IMR-90 (cell line): ENCODE measurements around the gene SH2D5. TPM values are rescaled to one million over a fixed set of nuclear protein-coding genes. Genes with fewer than 3 reads are reported as not detected.

ENCODE experiments used
- ATAC-seq: fragments of 200-7000 bp; cut with Tn5 transposase; 2 replicates; pipeline ENCODE4 v1.9.1; 2020; ENCODE audit warnings: low read depth, mild to moderate bottlenecking, moderate library complexity
- BruUV-seq: library from RNA; stranded (reverse); fragments of 400-500 nt; replicated peaks from 2 replicates; lab custom pipeline; 2021; lab: Mats Ljungman, UMichigan
- CTCF ChIA-PET: fragments of 300-600 bp; formaldehyde crosslinking; extraction: SDS; loops from one replicate; lab custom pipeline; 2021; ENCODE audit warnings: antibody characterized with exemption; lab: Yijun Ruan, JAX
- POLR2A ChIA-PET: fragments of 300-600 bp; sonication (Branson Sonifier 250); formaldehyde crosslinking; loops from one replicate; lab custom pipeline; 2022; ENCODE audit warnings: antibody characterized with exemption; ENCODE audit not compliant: unreplicated experiment; lab: Charles Lee
- DNase-seq: peaks from one replicate; pipeline ENCODE4 v3.0.0; 2013
- H2AFZ ChIP-seq: replicated peaks from 2 replicates; pipeline ENCODE3; 2013; ENCODE audit warnings: low read length, mild to moderate bottlenecking; ENCODE audit not compliant: poor library complexity
- H2AK5ac ChIP-seq: 2 replicates; pipeline ENCODE4 v1.6.1; 2013; ENCODE audit warnings: low read depth, low read length, inconsistent platforms
- H2AK9ac ChIP-seq: replicated peaks from 2 replicates; pipeline ENCODE3; 2013; ENCODE audit warnings: mild to moderate bottlenecking, low read depth, low read length, moderate library complexity; ENCODE audit not compliant: poor library complexity
- H2BK120ac ChIP-seq: 2 replicates; pipeline ENCODE4 v1.6.1; 2013; ENCODE audit warnings: low read depth, low read length, inconsistent platforms
- H2BK15ac ChIP-seq: 3 replicates; pipeline ENCODE4 v1.6.1; 2013; ENCODE audit warnings: low read depth, low read length, inconsistent platforms
- H2BK20ac ChIP-seq: 2 replicates; pipeline ENCODE4 v1.6.1; 2013; ENCODE audit warnings: low read depth, mild to moderate bottlenecking, inconsistent platforms, low read length, moderate library complexity
- H2BK5ac ChIP-seq: 2 replicates; pipeline ENCODE4 v1.6.1; 2013; ENCODE audit warnings: mild to moderate bottlenecking, low read depth, low read length, inconsistent platforms; ENCODE audit not compliant: poor library complexity, severe bottlenecking
- H3K14ac ChIP-seq: replicated peaks from 2 replicates; pipeline ENCODE4 v1.6.1; 2013; ENCODE audit warnings: low read depth, low read length, inconsistent platforms
- H3K18ac ChIP-seq: 2 replicates; pipeline ENCODE4 v1.6.1; 2013; ENCODE audit warnings: low read depth, low read length, control low read depth
- H3K23ac ChIP-seq: 2 replicates; pipeline ENCODE4 v1.6.1; 2013; ENCODE audit warnings: low read depth, low read length, inconsistent platforms
- H3K27ac ChIP-seq: 2 replicates; pipeline ENCODE4 v1.5.1; 2013; ENCODE audit warnings: mild to moderate bottlenecking, control low read depth, low read length; ENCODE audit not compliant: insufficient read depth
- H3K27me3 ChIP-seq: 2 replicates; pipeline ENCODE4 v1.6.1; 2013; ENCODE audit warnings: low read length; ENCODE audit not compliant: control insufficient read depth, insufficient read depth
- H3K36me3 ChIP-seq: 2 replicates; pipeline ENCODE4 v1.6.1; 2013; ENCODE audit warnings: low read length, mixed read lengths; ENCODE audit not compliant: control insufficient read depth, insufficient read depth
- H3K4ac ChIP-seq: 2 replicates; pipeline ENCODE4 v1.6.1; 2013; ENCODE audit warnings: low read depth, low read length, inconsistent platforms
- H3K4me1 ChIP-seq: 2 replicates; pipeline ENCODE4 v1.6.1; 2013; ENCODE audit warnings: low read length, mixed read lengths; ENCODE audit not compliant: control insufficient read depth, insufficient read depth
- H3K4me2 ChIP-seq: 2 replicates; pipeline ENCODE4 v1.6.1; 2013; ENCODE audit warnings: low read depth, mild to moderate bottlenecking, control low read depth, low read length, moderate library complexity
- H3K4me3 ChIP-seq: 2 replicates; pipeline ENCODE4 v1.5.1; 2013; ENCODE audit warnings: low read depth, mild to moderate bottlenecking, control low read depth, low read length, moderate library complexity; ENCODE audit not compliant: insufficient read depth
- H3K56ac ChIP-seq: 2 replicates; pipeline ENCODE4 v1.6.1; 2013; ENCODE audit warnings: low read length, inconsistent platforms; ENCODE audit not compliant: insufficient read depth; ENCODE audit errors: extremely low read depth
- H3K79me1 ChIP-seq, 2 experiments: 2 replicates each; pipeline ENCODE4 v1.6.1; 2013; ENCODE audit warnings: low read length in 2 of 2, inconsistent platforms in 1 of 2, low read depth in 1 of 2
- H3K9ac ChIP-seq: 2 replicates; pipeline ENCODE4 v1.6.1; 2013; ENCODE audit warnings: low read depth, low read length, control low read depth
- H3K9me1 ChIP-seq: 2 replicates; pipeline ENCODE4 v1.6.1; 2013; ENCODE audit warnings: low read length, inconsistent platforms; ENCODE audit not compliant: insufficient read depth
- H3K9me3 ChIP-seq: 2 replicates; pipeline ENCODE4 v1.6.1; 2013; ENCODE audit warnings: low read length; ENCODE audit not compliant: control insufficient read depth, insufficient read depth
- H4K20me1 ChIP-seq: 2 replicates; pipeline ENCODE4 v1.6.1; 2013; ENCODE audit warnings: low read length, inconsistent platforms; ENCODE audit not compliant: insufficient read depth
- H4K5ac ChIP-seq: 2 replicates; pipeline ENCODE4 v1.6.1; 2013; ENCODE audit warnings: mild to moderate bottlenecking, low read depth, low read length, control low read depth
- H4K8ac ChIP-seq, 2 experiments: 2 replicates each; pipeline ENCODE4 v1.6.1; 2013; ENCODE audit warnings: low read depth in 2 of 2, low read length in 2 of 2, control low read depth in 1 of 2, inconsistent platforms in 1 of 2
- H4K91ac ChIP-seq: 2 replicates; pipeline ENCODE4 v1.6.1; 2013; ENCODE audit warnings: low read depth, low read length, inconsistent platforms; ENCODE audit not compliant: insufficient read depth
- BHLHE40 ChIP-seq: fragments of 150-350 bp; IDR thresholded peaks from 2 replicates; pipeline ENCODE4 v1.6.1; 2016; ENCODE audit warnings: mild to moderate bottlenecking, low read depth, low read length
- CEBPB ChIP-seq: IDR thresholded peaks from 2 replicates; pipeline ENCODE4 v1.6.1; 2012; ENCODE audit warnings: low read depth, low read length, improper control_type of control experiment
- MAZ ChIP-seq: IDR thresholded peaks from 2 replicates; pipeline ENCODE4 v1.6.1; 2012; ENCODE audit warnings: low read depth, mild to moderate bottlenecking, low read length, improper control_type of control experiment, moderate library complexity, borderline replicate concordance
- MXI1 ChIP-seq: IDR thresholded peaks from 2 replicates; pipeline ENCODE4 v1.6.1; 2012; ENCODE audit warnings: low read depth, mild to moderate bottlenecking, low read length, moderate library complexity, borderline replicate concordance
- NFE2L2 ChIP-seq: fragments of 150-350 bp; IDR thresholded peaks from 2 replicates; pipeline ENCODE4 v1.6.1; 2016; ENCODE audit warnings: low read depth, mild to moderate bottlenecking, low read length
- RAD21 ChIP-seq: IDR thresholded peaks from 2 replicates; pipeline ENCODE4 v1.6.1; 2012; ENCODE audit warnings: low read length, improper control_type of control experiment
- SMC3 ChIP-seq: fragments of 150-350 bp; IDR thresholded peaks from 2 replicates; pipeline ENCODE4 v1.6.1; 2016; ENCODE audit warnings: low read depth, mild to moderate bottlenecking, antibody characterized with exemption, low read length, moderate library complexity
- WGBS, 2 experiments: methylation state at CpG; one replicate each; pipeline versions ENCODE4 v1.1.5 to v1.1.7; 2013; ENCODE audit warnings: missing lambda C conversion rate in 2 of 2; ENCODE audit not compliant: insufficient read length in 1 of 2; ENCODE audit errors: extremely low coverage in 2 of 2; 5-methylcytosine and 5-hydroxymethylcytosine counted together
- dilution Hi-C: fragments of 300-500 bp; cut with HindIII; formaldehyde crosslinking; loops from one replicate; pipeline ENCODE4 v1.14.3; 2018; ENCODE audit warnings: low sequenced_read_pairs; ENCODE audit not compliant: unreplicated experiment
- in situ Hi-C: fragments of 300-500 bp; cut with MboI; formaldehyde crosslinking; loops from 3 replicates; pipeline ENCODE4 v1.14.3; 2019; ENCODE audit warnings: low sequenced_read_pairs, inconsistent platforms, mixed read lengths
- intact Hi-C: fragments of 100-400 bp; cut with micrococcal nuclease; formaldehyde crosslinking; loops from 2 replicates; pipeline ENCODE4 v1.10.0; 2022
- polyA plus RNA-seq, 3 experiments: library from polyadenylated mRNA; depleted of rRNA; stranded (reverse); fragments of >200 nt; gene quantifications; 2 replicates each; pipeline ENCODE4 v1.2.3, GENCODE V29; 2012; ENCODE audit warnings: low replicate concordance in 1 of 3
- total RNA-seq: library from RNA; depleted of rRNA; stranded (reverse); fragments of >200 nt; gene quantifications from 2 replicates; pipeline ENCODE4 v1.2.3, GENCODE V29; 2012
- TF ChIP-seq, protein P1 (sequence below): conservative IDR thresholded peaks from 2 replicates; pipeline ENCODE4 v1.5.1; 2012; ENCODE audit warnings: mild to moderate bottlenecking, low read depth, low read length, improper control_type of control experiment
- TF ChIP-seq, protein P2 (sequence below): fragments of 150-350 bp; IDR thresholded peaks from 2 replicates; pipeline ENCODE4 v1.6.1; 2017; ENCODE audit warnings: mild to moderate bottlenecking, antibody characterized with exemption, low read length, low read depth

SH2D5 gene
- total and polyA plus RNA-seq, 2 of the 4 experiments (the other 2 are of a cell fraction) = 7.2 to 14.4 TPM

DNA sequence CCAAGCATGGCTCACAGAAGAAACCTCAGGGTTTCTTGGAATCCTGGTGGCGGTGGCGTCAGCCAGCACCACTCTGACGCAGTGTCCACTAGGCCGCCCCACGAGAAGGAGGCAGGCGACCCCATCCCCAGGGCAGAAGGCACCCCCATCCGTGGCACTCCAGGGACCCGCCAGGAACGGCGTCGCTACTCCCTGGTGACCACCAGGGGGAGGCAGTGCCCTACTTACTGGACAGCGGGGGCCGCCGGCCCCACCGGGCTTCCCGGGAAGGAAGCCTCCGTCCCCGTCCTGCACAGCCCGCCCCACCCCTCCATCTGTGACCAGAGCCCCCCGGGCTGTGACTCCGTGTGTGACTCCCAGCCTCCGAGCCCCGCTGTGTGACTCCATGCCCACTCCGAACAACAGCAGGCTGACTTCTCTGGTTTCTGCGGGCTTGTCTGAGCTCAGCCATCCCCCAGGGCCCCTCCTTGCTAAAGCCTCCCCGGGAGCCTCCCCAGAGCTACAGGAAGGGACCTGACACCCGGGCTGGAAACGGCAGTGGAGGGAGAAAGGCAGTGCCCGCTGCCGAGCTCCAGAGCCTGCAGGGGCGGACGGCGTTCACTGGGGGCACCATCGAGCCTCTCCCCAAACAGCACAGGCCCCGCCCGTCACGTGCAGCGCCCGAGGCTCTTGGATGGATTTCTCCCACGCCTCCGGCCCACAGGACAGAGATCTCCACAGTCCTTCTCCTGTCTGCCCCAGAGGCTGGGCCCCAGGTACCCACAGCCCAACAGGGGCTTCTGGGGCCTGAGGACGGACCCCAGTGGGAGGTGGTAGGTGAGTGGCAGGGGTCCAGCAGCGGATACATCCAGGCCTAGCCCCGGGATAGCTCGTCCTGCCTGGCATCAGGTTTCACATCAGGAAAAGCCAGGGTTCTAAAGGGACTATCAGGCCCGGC is 35.8 kb downstream of the SH2D5 start:
- Histone ChIP-seq H3K9me3 (no peaks in the 10 kb centered on the region), H2BK5ac (peak overlapping the region; percentile 99), H3K4me2 (peak overlapping the region; percentile 88), H4K8ac (peak overlapping the region; percentile 96 to 97), H2BK15ac (peak overlapping the region; percentile 94; the same call in 2 of the 3 replicates), H3K4me3 (peak overlapping the region; percentile 52), H3K9ac (peak overlapping the region; percentile 77), H4K5ac (peak overlapping the region; percentile 67), H4K20me1 (no peaks in the 10 kb centered on the region), H3K23ac (peak overlapping the region; percentile 81; the same call in 1 of the 2 replicates), H3K4ac (peak overlapping the region; percentile 98), H2BK20ac (peak overlapping the region; percentile 98), H2AK5ac (peak overlapping the region; percentile 98), H3K14ac (peak overlapping the region; percentile 96), H2AK9ac (peak overlapping the region; percentile 98), H3K18ac (peak overlapping the region; percentile 65), H3K27ac (peak overlapping the region; percentile 88), H3K36me3 (no peaks in the 10 kb centered on the region), H3K9me1 (peaks cover 13% of the 10 kb centered on the region), H3K4me1 (peaks cover 14% of the 10 kb centered on the region), H3K79me1 (peaks cover 15 to 35% of the 10 kb centered on the region in 2 experiments), H3K56ac (peak overlapping the region; percentile 92), H3K27me3 (no peaks in the 10 kb centered on the region), H4K91ac (peak overlapping the region; percentile 99), H2BK120ac (peak overlapping the region; percentile 98), H2AFZ (peak overlapping the region; percentile 94)
- ChIA-PET CTCF (interaction anchor here (0.6 to 1.6 kb wide), 21 partner anchors 10 to 672 kb away, joined by 3 to 17 read pairs (median 3); partner anchors contain the start of genes HP1BP3, KIF17 and SH2D5), POLR2A (interaction anchor here (0.6 kb wide), 1 partner anchor 104 kb away, joined by 4 read pairs; no protein-coding TSS in a partner anchor)
- intact Hi-C loops (loop anchor here (1.0 to 5.0 kb wide), 8 partner anchors 36 to 671 kb away; partner anchors contain the start of genes EIF4G3, HP1BP3 and SH2D5), in situ Hi-C loops (loop anchor here (5.0 to 25.0 kb wide), 2 partner anchors 501 to 666 kb away; no protein-coding TSS in a partner anchor), dilution Hi-C loops (no loop called here)
- TF ChIP-seq, protein P1, sequence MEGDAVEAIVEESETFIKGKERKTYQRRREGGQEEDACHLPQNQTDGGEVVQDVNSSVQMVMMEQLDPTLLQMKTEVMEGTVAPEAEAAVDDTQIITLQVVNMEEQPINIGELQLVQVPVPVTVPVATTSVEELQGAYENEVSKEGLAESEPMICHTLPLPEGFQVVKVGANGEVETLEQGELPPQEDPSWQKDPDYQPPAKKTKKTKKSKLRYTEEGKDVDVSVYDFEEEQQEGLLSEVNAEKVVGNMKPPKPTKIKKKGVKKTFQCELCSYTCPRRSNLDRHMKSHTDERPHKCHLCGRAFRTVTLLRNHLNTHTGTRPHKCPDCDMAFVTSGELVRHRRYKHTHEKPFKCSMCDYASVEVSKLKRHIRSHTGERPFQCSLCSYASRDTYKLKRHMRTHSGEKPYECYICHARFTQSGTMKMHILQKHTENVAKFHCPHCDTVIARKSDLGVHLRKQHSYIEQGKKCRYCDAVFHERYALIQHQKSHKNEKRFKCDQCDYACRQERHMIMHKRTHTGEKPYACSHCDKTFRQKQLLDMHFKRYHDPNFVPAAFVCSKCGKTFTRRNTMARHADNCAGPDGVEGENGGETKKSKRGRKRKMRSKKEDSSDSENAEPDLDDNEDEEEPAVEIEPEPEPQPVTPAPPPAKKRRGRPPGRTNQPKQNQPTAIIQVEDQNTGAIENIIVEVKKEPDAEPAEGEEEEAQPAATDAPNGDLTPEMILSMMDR = peak; percentile 82
- TF ChIP-seq CEBPB (no peak), RAD21 (peak; percentile 88), BHLHE40 (peak; percentile 100), SMC3 (peak; percentile 67), NFE2L2 (no peak), MAZ (peak; percentile 87), MXI1 (peak; percentile 80)
- TF ChIP-seq, protein P2, sequence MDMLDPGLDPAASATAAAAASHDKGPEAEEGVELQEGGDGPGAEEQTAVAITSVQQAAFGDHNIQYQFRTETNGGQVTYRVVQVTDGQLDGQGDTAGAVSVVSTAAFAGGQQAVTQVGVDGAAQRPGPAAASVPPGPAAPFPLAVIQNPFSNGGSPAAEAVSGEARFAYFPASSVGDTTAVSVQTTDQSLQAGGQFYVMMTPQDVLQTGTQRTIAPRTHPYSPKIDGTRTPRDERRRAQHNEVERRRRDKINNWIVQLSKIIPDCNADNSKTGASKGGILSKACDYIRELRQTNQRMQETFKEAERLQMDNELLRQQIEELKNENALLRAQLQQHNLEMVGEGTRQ = peak; percentile 97
- ATAC-seq (peak; percentile 92), DNase-seq (peak; percentile 94)
- WGBS, 2 experiments = 0% methylated on average over 7 of the region's 46 CpGs; no CpG with 5 or more reads in 1 of the 2 experiments
- BruUV-seq = no TSS peak
